Activated T-cell treated with anti-CD3 and anti-CD28 coated beads, Interleukin-2, amount 50 U/mL, for 72 hours (primary cell): ENCODE measurements around the gene PLA2G15. TPM values are rescaled to one million over a fixed set of nuclear protein-coding genes. Genes with fewer than 3 reads are reported as not detected.

ENCODE experiments used
- ATAC-seq, 2 donors: fragments of 150-1000 bp; cut with Tn5 transposase; replicated peaks in 1 of 2; 2 replicates each; pipeline ENCODE4 v1.10.0; 2021; ENCODE audit warnings: moderate library complexity in 2 of 2, mild to moderate bottlenecking in 1 of 2
- DNase-seq, 2 donors: peaks; one replicate each; pipeline ENCODE4 v3.0.0; 2021 to 2022; ENCODE audit warnings: mixed read lengths in 1 of 2
- H3K27ac Mint-ChIP-seq: one replicate; pipeline ENCODE4 v1.8.0; 2022; ENCODE audit warnings: mild to moderate bottlenecking, moderate library complexity, mixed read lengths
- H3K27me3 Mint-ChIP-seq: one replicate; pipeline ENCODE4 v1.8.0; 2022; ENCODE audit warnings: low read depth, mixed read lengths
- H3K36me3 Mint-ChIP-seq, 2 donors: one replicate each; pipeline ENCODE4 v1.8.0; 2022; ENCODE audit warnings: mixed read lengths in 2 of 2, mild to moderate bottlenecking in 1 of 2; ENCODE audit not compliant: insufficient read depth in 2 of 2
- H3K4me1 Mint-ChIP-seq: one replicate; pipeline ENCODE4 v1.8.0; 2022; ENCODE audit warnings: low read depth, mixed read lengths
- H3K4me3 Mint-ChIP-seq, 2 donors: one replicate each; pipeline ENCODE4 v1.8.0; 2022; ENCODE audit warnings: mild to moderate bottlenecking in 2 of 2, mixed read lengths in 2 of 2, moderate library complexity in 2 of 2
- H3K9me3 Mint-ChIP-seq, 2 donors: one replicate each; pipeline ENCODE4 v1.8.0; 2022; ENCODE audit warnings: mixed read lengths in 2 of 2
- total RNA-seq, 2 donors: library from RNA; stranded (reverse); gene quantifications; one replicate each; pipeline ENCODE4 v1.2.3, GENCODE V29; 2022

The PLA2G15 gene
- total RNA-seq, 2 donors from 2014 or later, result 6.1 to 7.6 TPM

- peak; percentile 14 to 18 for ATAC-seq
- peak; percentile 51 for DNase-seq
- peaks cover 5 to 14% of the 10 kb centered on the region in 2 donors for H3K36me3 Mint-ChIP-seq
- H3K4me3 Mint-ChIP-seq, result peak overlapping the region; percentile 90 to 93
- H3K4me1 Mint-ChIP-seq, result peaks cover 73% of the 10 kb centered on the region
- H3K27ac Mint-ChIP-seq, result peak overlapping the region; percentile 90
- H3K27me3 Mint-ChIP-seq, result no peaks in the 10 kb centered on the region
- H3K9me3 Mint-ChIP-seq, result no peaks in the 10 kb centered on the region
Measured at GRCh38 chr16:68265078-68265920, 20.1 kb downstream of the PLA2G15 start.

DNA sequence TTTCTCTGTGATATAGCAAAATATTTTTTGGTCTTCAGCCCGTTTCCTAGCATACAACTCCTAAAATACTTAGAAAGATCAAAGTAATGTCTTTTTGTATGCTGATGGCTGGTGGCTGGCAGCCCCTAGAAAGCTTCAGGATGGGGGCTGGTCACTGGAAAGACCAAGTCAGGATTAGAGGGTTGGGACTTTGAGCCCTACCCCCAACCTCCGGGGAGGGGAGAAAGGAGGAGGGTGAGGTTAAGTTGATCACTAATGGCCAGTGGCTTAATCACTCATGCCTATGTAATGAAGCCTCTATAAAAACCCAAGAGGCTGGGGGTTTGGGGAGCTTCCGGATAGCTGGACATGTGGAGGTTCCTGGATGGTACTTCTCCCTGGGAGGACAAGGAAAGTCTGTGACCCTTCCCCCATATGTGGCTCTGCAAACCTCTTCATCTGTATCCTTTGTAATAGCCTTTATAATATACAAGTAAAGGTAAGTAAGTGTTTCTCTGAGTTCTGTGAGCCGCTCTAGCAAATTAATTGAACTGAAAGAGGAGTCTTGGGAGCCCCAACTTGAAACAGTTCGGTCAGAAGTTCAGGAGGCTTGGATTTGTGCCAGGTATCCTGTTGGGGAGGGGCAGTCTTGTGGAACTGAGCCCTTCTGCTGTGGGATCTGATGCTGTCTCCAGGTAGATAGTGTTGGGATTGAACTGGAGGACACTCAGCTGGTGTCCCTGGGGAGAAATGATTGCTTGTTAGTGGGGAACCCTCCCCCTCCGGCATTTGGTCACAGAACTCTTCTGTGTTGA lies 22.6 kb downstream of the PLA2G15 start:
- peaks cover 5 to 21% of the 10 kb centered on the region in 2 donors for H3K36me3 Mint-ChIP-seq
- H3K4me1 Mint-ChIP-seq, result peaks cover 84% of the 10 kb centered on the region
- no peaks in the 10 kb centered on the region for H3K27me3 Mint-ChIP-seq
- H3K9me3 Mint-ChIP-seq, result no peaks in the 10 kb centered on the region
- H3K4me3 Mint-ChIP-seq, result peak overlapping the region; percentile 68 to 77
- H3K27ac Mint-ChIP-seq, result peak overlapping the region; percentile 94
- DNase-seq (no peak), ATAC-seq (no peak)

DNA sequence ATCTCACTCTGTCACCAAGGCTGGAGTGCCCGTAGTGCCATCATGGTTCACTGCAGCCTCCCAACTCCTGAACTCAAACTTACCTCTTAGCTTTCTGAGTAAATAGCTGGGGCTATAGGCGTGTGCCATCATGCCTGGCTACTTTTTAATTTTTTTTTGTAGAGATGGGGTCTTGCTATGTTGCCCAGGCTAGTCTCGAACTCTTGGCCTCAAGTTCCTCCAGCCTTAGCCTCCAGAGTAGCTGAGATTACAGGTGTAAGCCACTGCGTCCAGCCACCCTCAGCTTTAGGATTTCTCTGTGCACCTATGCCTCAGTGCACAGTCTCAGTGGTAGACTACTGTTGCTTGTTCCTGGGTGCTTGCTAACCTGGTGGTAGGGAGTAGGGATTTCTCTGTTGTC lies 24.6 kb downstream of the PLA2G15 start:
- ATAC-seq, result peak in 1 of 2 donors; percentile 22
- no peaks in the 10 kb centered on the region for H3K27me3 Mint-ChIP-seq
- H3K9me3 Mint-ChIP-seq, result no peaks in the 10 kb centered on the region
- peak overlapping the region; percentile 59 to 75 for H3K4me3 Mint-ChIP-seq
- no peak for DNase-seq
- H3K36me3 Mint-ChIP-seq, result peaks cover 15 to 33% of the 10 kb centered on the region in 2 donors
- H3K27ac Mint-ChIP-seq, result peak overlapping the region; percentile 86
- peaks cover 92% of the 10 kb centered on the region for H3K4me1 Mint-ChIP-seq

DNA sequence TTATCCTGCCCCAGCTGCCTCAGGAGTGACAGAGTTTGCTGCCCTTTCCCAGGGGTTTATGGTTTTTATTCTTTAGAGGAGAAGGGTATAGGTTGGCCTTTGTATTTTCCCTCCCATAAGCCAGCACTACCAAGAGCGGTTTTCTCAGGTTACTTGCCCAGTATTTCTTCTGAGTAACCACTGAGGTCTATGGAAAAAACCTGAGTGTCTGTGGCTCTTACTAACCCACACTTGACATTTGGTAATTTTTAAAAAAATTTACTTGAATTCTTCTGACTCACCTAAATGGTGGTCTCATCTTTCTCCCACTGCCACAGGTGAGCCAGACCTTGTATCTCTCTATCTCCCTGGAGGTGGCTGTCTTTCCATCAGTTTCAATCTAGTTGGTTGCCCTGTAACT lies 25.2 kb downstream of the PLA2G15 start:
- Mint-ChIP-seq H3K4me3 (peak overlapping the region; percentile 59 to 75), H3K4me1 (peaks cover 95% of the 10 kb centered on the region), H3K27ac (peak overlapping the region; percentile 86), H3K27me3 (no peaks in the 10 kb centered on the region), H3K36me3 (peaks cover 15 to 32% of the 10 kb centered on the region in 2 donors), H3K9me3 (no peaks in the 10 kb centered on the region)
- peak in 1 of 2 donors; percentile 35 for DNase-seq
- peak; percentile 66 to 75 for ATAC-seq

DNA sequence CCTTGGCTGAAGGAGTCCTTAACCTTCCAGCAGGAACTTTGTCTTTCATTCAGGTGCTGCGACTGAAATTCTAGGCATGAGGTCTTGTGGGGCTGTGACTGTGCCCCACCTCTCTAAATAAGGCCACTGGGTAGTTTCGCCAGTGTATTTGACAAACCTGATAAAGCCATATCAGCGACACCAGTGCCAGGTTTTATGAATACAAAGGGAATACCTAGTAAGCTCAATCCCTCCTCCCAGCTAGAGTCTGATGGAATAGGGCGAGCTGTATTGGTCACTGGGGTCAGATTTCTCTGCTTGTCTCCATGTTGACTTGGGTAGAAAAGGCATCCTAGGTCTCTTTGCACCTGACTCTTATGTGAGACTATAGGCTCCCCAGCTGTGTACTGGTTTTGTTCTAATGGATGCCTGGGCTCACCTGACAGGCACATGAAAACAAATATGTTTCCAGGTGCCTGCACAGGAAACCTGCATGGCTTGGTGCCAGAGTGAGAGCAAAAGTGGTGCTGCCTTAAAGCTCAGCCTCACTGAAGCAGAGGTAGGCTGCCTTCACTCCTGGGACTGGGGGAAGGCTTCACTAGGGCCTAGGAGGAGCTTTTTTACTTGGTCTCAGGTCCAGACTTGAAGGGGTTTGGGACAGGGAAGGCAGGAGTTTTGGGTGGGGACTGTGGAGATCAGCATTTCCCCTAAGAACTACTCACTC lies 27.5 kb downstream of the PLA2G15 start:
- H3K4me3 Mint-ChIP-seq, result peak overlapping the region; percentile 78 to 84
- peaks cover 92% of the 10 kb centered on the region for H3K4me1 Mint-ChIP-seq
- H3K27ac Mint-ChIP-seq, result peak overlapping the region; percentile 95
- peaks cover 15 to 31% of the 10 kb centered on the region in 2 donors for H3K36me3 Mint-ChIP-seq
- ATAC-seq (no peak), DNase-seq (peak in 1 of 2 donors; percentile 24)
- H3K9me3 Mint-ChIP-seq, result no peaks in the 10 kb centered on the region
- no peaks in the 10 kb centered on the region for H3K27me3 Mint-ChIP-seq

DNA sequence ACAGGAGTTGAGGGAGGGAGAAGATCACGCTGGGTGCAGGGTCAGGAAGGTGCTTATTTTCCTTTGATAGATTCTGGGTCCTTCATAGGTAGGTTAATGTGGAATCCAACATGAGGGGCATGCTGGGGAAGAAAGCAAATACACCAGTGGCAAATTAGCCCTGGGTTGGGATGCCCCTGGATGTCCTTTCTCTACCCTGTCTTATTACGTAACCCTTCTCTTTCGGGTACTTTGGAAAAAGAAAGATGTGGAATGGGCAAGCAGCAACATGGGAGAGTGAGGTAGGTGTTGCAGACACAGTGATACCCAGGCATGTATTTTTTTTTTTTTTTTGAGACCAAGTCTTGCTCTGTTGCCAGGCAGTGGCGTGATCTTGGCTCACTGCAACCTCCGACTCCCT lies 28.3 kb downstream of the PLA2G15 start:
- DNase-seq (no peak), ATAC-seq (no peak)
- Mint-ChIP-seq H3K4me1 (peaks cover 84% of the 10 kb centered on the region), H3K27ac (peak overlapping the region; percentile 95), H3K9me3 (no peaks in the 10 kb centered on the region), H3K4me3 (peak overlapping the region; percentile 78 to 84), H3K27me3 (no peaks in the 10 kb centered on the region), H3K36me3 (peaks cover 15 to 33% of the 10 kb centered on the region in 2 donors)

GRCh38 chr16:68273896-68274295 lies 28.7 kb downstream of the PLA2G15 start:
- no peak for ATAC-seq
- H3K4me3 Mint-ChIP-seq, result peak overlapping the region; percentile 78 to 84
- H3K9me3 Mint-ChIP-seq, result no peaks in the 10 kb centered on the region
- DNase-seq, result no peak
- no peaks in the 10 kb centered on the region for H3K27me3 Mint-ChIP-seq
- peaks cover 15 to 33% of the 10 kb centered on the region in 2 donors for H3K36me3 Mint-ChIP-seq
- peak overlapping the region; percentile 88 for H3K27ac Mint-ChIP-seq
- peaks cover 81% of the 10 kb centered on the region for H3K4me1 Mint-ChIP-seq

GRCh38 chr16:68274441-68274840 lies 29.3 kb downstream of the PLA2G15 start:
- DNase-seq (no peak), ATAC-seq (no peak)
- H3K36me3 Mint-ChIP-seq, result peaks cover 12 to 30% of the 10 kb centered on the region in 2 donors
- no peaks in the 10 kb centered on the region for H3K27me3 Mint-ChIP-seq
- peaks cover 80% of the 10 kb centered on the region for H3K4me1 Mint-ChIP-seq
- H3K27ac Mint-ChIP-seq, result peak overlapping the region; percentile 88
- H3K9me3 Mint-ChIP-seq, result no peaks in the 10 kb centered on the region
- peak overlapping the region; percentile 78 to 84 for H3K4me3 Mint-ChIP-seq

GRCh38 chr16:68275611-68276191 lies 30.5 kb downstream of the PLA2G15 start:
- H3K4me3 Mint-ChIP-seq, result peak overlapping the region; percentile 42 to 53
- H3K27ac Mint-ChIP-seq, result peak overlapping the region; percentile 95
- peaks cover 76% of the 10 kb centered on the region for H3K4me1 Mint-ChIP-seq
- H3K9me3 Mint-ChIP-seq, result no peaks in the 10 kb centered on the region
- DNase-seq (peak; percentile 55 to 66), ATAC-seq (peak; percentile 89 to 90)
- H3K36me3 Mint-ChIP-seq, result peaks cover 12 to 35% of the 10 kb centered on the region in 2 donors
- H3K27me3 Mint-ChIP-seq, result no peaks in the 10 kb centered on the region

DNA sequence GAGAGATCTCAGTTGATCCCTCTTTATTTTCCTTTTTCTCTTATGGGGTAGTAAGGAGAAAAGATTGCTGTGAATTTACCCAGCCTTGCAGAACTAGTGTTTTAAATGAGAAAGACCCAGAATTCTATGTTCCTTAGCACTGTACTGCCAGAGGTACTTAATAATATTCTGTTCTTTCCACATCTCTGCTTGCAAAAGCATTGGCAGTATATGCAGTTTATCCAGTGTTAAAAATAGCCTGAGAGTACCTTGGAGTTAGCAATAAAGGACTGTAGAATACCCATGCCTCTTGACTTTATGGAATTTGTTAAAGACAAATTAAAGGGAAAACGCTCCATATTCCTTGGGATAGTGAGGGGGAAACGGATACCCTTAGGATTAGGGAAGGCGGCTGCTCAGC lies 31.1 kb downstream of the PLA2G15 start:
- peaks cover 76% of the 10 kb centered on the region for H3K4me1 Mint-ChIP-seq
- H3K27ac Mint-ChIP-seq, result peak overlapping the region; percentile 95
- H3K4me3 Mint-ChIP-seq, result peak overlapping the region; percentile 42 to 53
- DNase-seq (no peak), ATAC-seq (peak in 1 of 2 donors; percentile 2)
- peaks cover 12 to 33% of the 10 kb centered on the region in 2 donors for H3K36me3 Mint-ChIP-seq
- no peaks in the 10 kb centered on the region for H3K27me3 Mint-ChIP-seq
- no peaks in the 10 kb centered on the region for H3K9me3 Mint-ChIP-seq

- DNase-seq, result no peak
- Mint-ChIP-seq H3K9me3 (no peaks in the 10 kb centered on the region), H3K36me3 (peaks cover 6 to 22% of the 10 kb centered on the region in 2 donors), H3K27me3 (no peaks in the 10 kb centered on the region), H3K4me3 (no peak overlapping the region), H3K4me1 (peaks cover 76% of the 10 kb centered on the region), H3K27ac (peak overlapping the region; percentile 82)
- ATAC-seq, result no peak
Measured at GRCh38 chr16:68279726-68280558, 34.8 kb downstream of the PLA2G15 start.
